RKO (cell line): ENCODE results near the gene DENND1B.
"Not testable (repeated sequence)": the region's sequence is repeated elsewhere in the genome, so short reads cannot be mapped to it uniquely, and the experiment has no call there.

ENCODE experiments used
- DNase-seq: peaks from one replicate; pipeline ENCODE4 v3.0.0-alpha.2; 2016; ENCODE audit warnings: low spot score

Gene DENND1B

GRCh38 chr1:197621761-197622160 lies 153.5 kb downstream of the DENND1B start:
- DNase-seq = no peak

- DNase-seq = no peak
Observed at GRCh38 chr1:197620714-197621163, 154.5 kb downstream of the DENND1B start.

GRCh38 chr1:197619008-197619640 lies 156.2 kb downstream of the DENND1B start:
- peak; percentile 47 for DNase-seq

GRCh38 chr1:197618061-197618460 lies 157.2 kb downstream of the DENND1B start:
- no peak for DNase-seq

- no peak for DNase-seq
Observed at GRCh38 chr1:197615693-197616011, 159.6 kb downstream of the DENND1B start.

GRCh38 chr1:197614916-197615692 lies 160.2 kb downstream of the DENND1B start:
- peak; percentile 60 for DNase-seq

GRCh38 chr1:197606168-197606845 lies 169.0 kb downstream of the DENND1B start:
- DNase-seq = no peak

- no peak for DNase-seq
Observed at GRCh38 chr1:197604302-197604701, 171.0 kb downstream of the DENND1B start.

GRCh38 chr1:197600751-197601150 lies 174.5 kb downstream of the DENND1B start:
- DNase-seq = no peak

GRCh38 chr1:197599789-197600188 lies 175.5 kb downstream of the DENND1B start:
- no peak for DNase-seq

GRCh38 chr1:197598935-197599334 lies 176.3 kb downstream of the DENND1B start:
- no peak for DNase-seq

- no peak for DNase-seq
Observed at GRCh38 chr1:197595304-197595904, 179.9 kb downstream of the DENND1B start.

- no peak for DNase-seq
Observed at GRCh38 chr1:197590687-197591086, 184.6 kb downstream of the DENND1B start.

- DNase-seq = no peak
Observed at GRCh38 chr1:197585809-197586208, 189.5 kb downstream of the DENND1B start.

- no peak for DNase-seq
Observed at GRCh38 chr1:197577580-197577979, 197.7 kb downstream of the DENND1B start.

GRCh38 chr1:197575531-197575930 lies 199.7 kb downstream of the DENND1B start:
- not testable (repeated sequence) for DNase-seq

GRCh38 chr1:197572169-197572568 lies 203.1 kb downstream of the DENND1B start:
- no peak for DNase-seq

- no peak for DNase-seq
Observed at GRCh38 chr1:197567442-197567841, 207.8 kb downstream of the DENND1B start.

- no peak for DNase-seq
Observed at GRCh38 chr1:197561041-197561440, 214.2 kb downstream of the DENND1B start.

- DNase-seq = no peak
Observed at GRCh38 chr1:197559655-197560054, 215.6 kb downstream of the DENND1B start.

- DNase-seq = no peak
Observed at GRCh38 chr1:197559244-197559643, 216.0 kb downstream of the DENND1B start.

- peak; percentile 32 for DNase-seq
Observed at GRCh38 chr1:197557302-197557701, 218.0 kb downstream of the DENND1B start.

- DNase-seq = no peak
Observed at GRCh38 chr1:197553281-197553680, 222.0 kb downstream of the DENND1B start.
